ENCODE measurements around the gene DDX56. TPM values are rescaled to one million over a fixed set of nuclear protein-coding genes. Genes with fewer than 3 reads are reported as not detected.

The DDX56 gene
- total RNA-seq, 2 donors from 2014 or later = 32.2 to 54.1 TPM

DNA sequence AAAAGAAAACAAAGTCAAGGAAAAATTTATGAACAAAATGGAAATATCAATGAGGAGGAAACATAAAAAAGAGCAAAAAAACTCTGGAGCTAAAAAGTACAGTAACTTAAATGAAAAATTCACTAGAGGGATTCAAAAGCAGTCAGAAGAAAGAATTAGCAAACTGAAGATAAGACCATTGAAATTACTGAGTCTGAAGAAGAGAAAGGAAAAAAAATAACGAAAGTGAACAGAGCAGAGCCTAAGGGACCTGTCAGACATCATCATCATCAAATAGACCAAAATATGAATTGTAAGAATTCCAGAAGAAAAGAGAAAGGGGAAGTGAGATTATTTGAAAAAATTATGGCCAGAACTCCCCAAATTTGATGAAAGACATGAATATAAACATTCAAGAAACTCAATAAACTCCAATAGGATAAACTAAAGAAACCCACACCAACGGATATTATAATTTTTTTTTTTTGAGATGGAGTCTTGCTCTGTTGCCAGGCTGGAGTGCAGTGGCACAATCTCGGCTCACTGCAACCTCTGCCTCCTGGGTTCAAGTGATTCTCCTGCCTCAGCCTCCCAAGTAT lies 48.8 kb downstream of the DDX56 start:
- no peaks in the 10 kb centered on the region for H3K27me3 ChIP-seq
- no peaks in the 10 kb centered on the region for H3K4me1 ChIP-seq
- no peak overlapping the region for H3K4me3 ChIP-seq
- H3K9me3 ChIP-seq = no peaks in the 10 kb centered on the region
- ATAC-seq (no peak), DNase-seq (no peak)
- TF ChIP-seq, protein P1, sequence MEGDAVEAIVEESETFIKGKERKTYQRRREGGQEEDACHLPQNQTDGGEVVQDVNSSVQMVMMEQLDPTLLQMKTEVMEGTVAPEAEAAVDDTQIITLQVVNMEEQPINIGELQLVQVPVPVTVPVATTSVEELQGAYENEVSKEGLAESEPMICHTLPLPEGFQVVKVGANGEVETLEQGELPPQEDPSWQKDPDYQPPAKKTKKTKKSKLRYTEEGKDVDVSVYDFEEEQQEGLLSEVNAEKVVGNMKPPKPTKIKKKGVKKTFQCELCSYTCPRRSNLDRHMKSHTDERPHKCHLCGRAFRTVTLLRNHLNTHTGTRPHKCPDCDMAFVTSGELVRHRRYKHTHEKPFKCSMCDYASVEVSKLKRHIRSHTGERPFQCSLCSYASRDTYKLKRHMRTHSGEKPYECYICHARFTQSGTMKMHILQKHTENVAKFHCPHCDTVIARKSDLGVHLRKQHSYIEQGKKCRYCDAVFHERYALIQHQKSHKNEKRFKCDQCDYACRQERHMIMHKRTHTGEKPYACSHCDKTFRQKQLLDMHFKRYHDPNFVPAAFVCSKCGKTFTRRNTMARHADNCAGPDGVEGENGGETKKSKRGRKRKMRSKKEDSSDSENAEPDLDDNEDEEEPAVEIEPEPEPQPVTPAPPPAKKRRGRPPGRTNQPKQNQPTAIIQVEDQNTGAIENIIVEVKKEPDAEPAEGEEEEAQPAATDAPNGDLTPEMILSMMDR (IDR thresholded peaks at IDR 0.05) = no peak
- TF ChIP-seq POLR2A (IDR thresholded peaks at IDR 0.05) = no peak
- H3K27ac ChIP-seq = no peak overlapping the region
- WGBS, 2 donors = 73 to 76% methylated on average over 3 of the region's 3 CpGs
- intact Hi-C loops (cut with DNase I) = no loop called here
- no peaks in the 10 kb centered on the region for H3K36me3 ChIP-seq (replicated peaks in 1 of 2; ENCODE audit: insufficient read depth in 1 of 2, low read depth in 2 of 2)

DNA sequence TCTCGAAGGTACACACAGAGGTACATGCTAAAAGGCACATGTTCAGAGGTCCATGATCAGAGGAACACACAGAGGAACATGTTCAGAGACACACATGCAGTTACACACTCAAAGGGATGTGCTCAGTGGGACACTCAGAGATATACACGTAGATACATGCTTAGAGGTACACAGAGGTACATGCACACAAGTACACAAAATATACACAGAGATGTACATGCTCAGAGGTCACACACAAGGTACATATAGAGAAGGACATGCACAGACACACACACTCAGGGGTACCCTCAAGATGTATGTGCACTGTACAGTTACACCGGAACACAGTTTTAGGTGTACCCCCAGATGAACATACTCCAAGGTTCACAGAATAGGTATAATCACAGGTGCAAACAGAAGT lies 51.4 kb downstream of the DDX56 start:
- ATAC-seq = no peak
- no peak for DNase-seq
- Histone ChIP-seq H3K27ac (no peak overlapping the region), H3K9me3 (no peaks in the 10 kb centered on the region), H3K27me3 (no peaks in the 10 kb centered on the region), H3K4me1 (no peaks in the 10 kb centered on the region), H3K4me3 (no peak overlapping the region), H3K36me3 (replicated peaks in 1 of 2; ENCODE audit: insufficient read depth in 1 of 2, low read depth in 2 of 2) (no peaks in the 10 kb centered on the region)
- WGBS, 2 donors = 84 to 94% methylated on average over 2 to 3 of the region's 3 CpGs
- intact Hi-C loops (cut with DNase I) = no loop called here
- no peak for TF ChIP-seq POLR2A (IDR thresholded peaks at IDR 0.05)
- TF ChIP-seq, protein P1 (IDR thresholded peaks at IDR 0.05) = no peak

DNA sequence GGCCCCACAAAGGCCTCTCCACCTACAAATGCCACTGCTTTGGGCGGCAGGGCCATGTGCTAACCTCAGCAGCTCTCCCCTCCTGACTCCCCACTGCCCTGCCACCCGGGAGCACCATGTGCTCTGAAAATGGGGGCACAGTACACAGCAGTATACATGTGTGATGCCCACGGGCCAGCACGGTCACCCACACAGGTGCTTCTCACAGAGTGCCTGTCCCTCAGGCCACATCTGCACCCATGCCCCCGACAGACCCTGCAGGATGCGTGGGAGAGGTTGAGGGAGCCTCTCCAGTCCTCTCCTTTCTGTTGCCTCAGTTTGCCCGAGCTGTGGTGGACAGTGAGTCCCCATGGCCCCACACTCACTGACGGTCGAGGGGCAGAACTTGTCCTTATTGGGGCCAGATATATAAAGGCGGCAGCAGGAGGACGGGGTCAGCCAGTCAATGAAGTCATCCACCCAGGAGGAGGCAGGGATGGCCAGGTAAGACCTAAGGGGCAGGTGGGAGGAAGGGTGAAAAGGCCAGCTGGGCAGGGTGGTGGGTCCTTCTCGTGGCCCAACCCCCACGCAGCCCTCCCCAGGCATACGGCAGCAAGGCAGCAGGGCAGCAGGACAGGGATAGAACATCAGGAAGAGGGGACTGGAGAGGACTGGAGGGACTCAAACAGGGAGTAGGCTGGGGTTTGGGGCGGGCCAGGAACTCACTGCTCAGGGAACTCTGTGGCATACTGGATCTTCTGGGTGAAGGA lies 52.2 kb downstream of the DDX56 start:
- H3K4me3 ChIP-seq = no peak overlapping the region
- ATAC-seq (no peak), DNase-seq (no peak)
- 78 to 79% methylated on average over 12 to 15 of the region's 15 CpGs for WGBS, 2 donors
- intact Hi-C loops (cut with DNase I) = no loop called here
- H3K9me3 ChIP-seq = no peaks in the 10 kb centered on the region
- no peak for TF ChIP-seq POLR2A (IDR thresholded peaks at IDR 0.05)
- TF ChIP-seq, protein P1 (IDR thresholded peaks at IDR 0.05) = no peak
- no peaks in the 10 kb centered on the region for H3K27me3 ChIP-seq
- H3K4me1 ChIP-seq = no peaks in the 10 kb centered on the region
- H3K27ac ChIP-seq = no peak overlapping the region
- H3K36me3 ChIP-seq (replicated peaks in 1 of 2; ENCODE audit: insufficient read depth in 1 of 2, low read depth in 2 of 2) = no peaks in the 10 kb centered on the region

DNA sequence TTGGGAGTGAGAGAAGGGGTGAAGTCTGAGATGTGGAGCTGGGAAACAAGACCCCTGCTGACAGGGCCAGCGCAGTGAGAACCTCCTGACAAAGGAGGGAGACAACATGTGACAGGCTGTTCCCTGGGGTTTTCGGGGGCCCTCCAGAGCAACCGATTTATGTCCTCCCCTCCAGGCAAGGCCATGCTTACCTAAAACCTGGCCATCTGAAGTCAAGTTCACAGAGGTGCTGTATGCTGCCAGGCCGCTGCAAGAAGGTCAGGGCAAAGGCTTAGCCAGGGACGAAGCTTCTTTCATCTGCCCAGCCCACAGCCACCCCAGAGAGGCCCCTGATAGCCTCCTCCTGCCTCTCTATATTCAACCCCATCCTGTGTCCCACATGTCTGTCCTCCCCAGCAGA lies 53.1 kb downstream of the DDX56 start:
- Histone ChIP-seq H3K4me3 (no peak overlapping the region), H3K27me3 (no peaks in the 10 kb centered on the region), H3K9me3 (no peaks in the 10 kb centered on the region), H3K36me3 (replicated peaks in 1 of 2; ENCODE audit: insufficient read depth in 1 of 2, low read depth in 2 of 2) (no peaks in the 10 kb centered on the region), H3K4me1 (no peaks in the 10 kb centered on the region), H3K27ac (no peak overlapping the region)
- TF ChIP-seq, protein P1 (IDR thresholded peaks at IDR 0.05) = no peak
- TF ChIP-seq POLR2A (IDR thresholded peaks at IDR 0.05) = no peak
- 81 to 82% methylated on average over 5 of the region's 5 CpGs for WGBS, 2 donors
- intact Hi-C loops (cut with DNase I) = no loop called here
- ATAC-seq (no peak), DNase-seq (no peak)

DNA sequence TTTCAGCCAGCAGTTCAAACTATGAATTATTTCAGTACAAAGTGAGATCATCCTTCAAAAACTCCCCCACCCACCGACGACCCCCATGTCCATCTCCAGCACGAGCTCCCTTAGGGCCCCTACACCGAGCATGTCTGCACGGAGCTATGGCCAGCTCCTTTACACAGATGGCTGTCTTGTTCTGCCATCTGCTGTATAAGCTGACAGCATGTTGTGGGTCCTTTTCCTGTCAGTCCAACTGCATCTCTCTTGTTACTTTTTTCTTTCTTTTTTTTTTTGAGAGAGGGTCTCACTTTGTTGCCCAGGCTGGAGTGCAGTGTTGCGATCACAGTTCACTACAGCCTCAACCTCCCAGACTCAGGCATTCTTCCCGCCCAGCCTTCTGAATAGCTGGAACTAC lies 54.2 kb downstream of the DDX56 start:
- TF ChIP-seq POLR2A (IDR thresholded peaks at IDR 0.05) = no peak
- TF ChIP-seq, protein P1 (IDR thresholded peaks at IDR 0.05) = no peak

More for the DNA sequence above, 54.2 kb downstream of the DDX56 start:
- Histone ChIP-seq H3K4me3 (no peak overlapping the region), H3K4me1 (no peaks in the 10 kb centered on the region), H3K36me3 (replicated peaks in 1 of 2; ENCODE audit: insufficient read depth in 1 of 2, low read depth in 2 of 2) (no peaks in the 10 kb centered on the region), H3K9me3 (no peaks in the 10 kb centered on the region), H3K27me3 (no peaks in the 10 kb centered on the region), H3K27ac (no peak overlapping the region)
- intact Hi-C loops (cut with DNase I) = no loop called here
- WGBS, 2 donors = 73% methylated on average over 7 of the region's 7 CpGs
- DNase-seq = no peak
- ATAC-seq = no peak
